Natural killer cell treated with Interleukin-12 subunit alpha and Interleukin-12 subunit beta and Interleukin-15 and Interleukin-18, amount 100 ng/mL, for 72 hours (primary cell): ENCODE data around the gene CYP1A1. TPM values are rescaled to one million over a fixed set of nuclear protein-coding genes. Genes with fewer than 3 reads are reported as not detected.

Source experiments
- ATAC-seq, 2 donors: fragments of 150-1000 bp; cut with Tn5 transposase in 1 of 2; sonication (Bioruptor Pico), chemical (Tn5 transposase) in 1 of 2; 2 replicates each; pipeline ENCODE4 v1.10.0; 2021
- DNase-seq: peaks from one replicate; pipeline ENCODE4 v3.0.0; 2022; ENCODE audit warnings: low spot score
- H3K27ac Mint-ChIP-seq, 2 donors: 1 replicate in 1 of 2; 2 replicates in 1 of 2; pipeline ENCODE4 v1.8.0; 2022; ENCODE audit warnings: mixed read lengths in 2 of 2, mild to moderate bottlenecking in 1 of 2, moderate library complexity in 1 of 2
- H3K27me3 Mint-ChIP-seq, 2 donors: 1 replicate in 1 of 2; 2 replicates in 1 of 2; pipeline ENCODE4 v1.8.0; 2022; ENCODE audit warnings: mixed read lengths in 2 of 2
- H3K36me3 Mint-ChIP-seq: one replicate; pipeline ENCODE4 v1.8.0; 2022; ENCODE audit warnings: mixed read lengths
- H3K4me1 Mint-ChIP-seq, 2 donors: 1 replicate in 1 of 2; 2 replicates in 1 of 2; pipeline ENCODE4 v1.8.0; 2022; ENCODE audit warnings: low read depth in 2 of 2, mixed read lengths in 2 of 2, mild to moderate bottlenecking in 1 of 2
- H3K4me3 Mint-ChIP-seq: one replicate; pipeline ENCODE4 v1.8.0; 2022; ENCODE audit warnings: mixed read lengths
- H3K9me3 Mint-ChIP-seq: 2 replicates; pipeline ENCODE4 v1.8.0; 2022; ENCODE audit warnings: mixed read lengths
- total RNA-seq, 2 donors: library from RNA; stranded (reverse); gene quantifications; one replicate each; pipeline ENCODE4 v1.2.3, GENCODE V29; 2022

Gene CYP1A1
- total RNA-seq, 2 donors from 2014 or later, result 3.2 to 4.6 TPM

- Mint-ChIP-seq H3K4me1 (peaks cover 18 to 27% of the 10 kb centered on the region in 2 donors), H3K27ac (no peak overlapping the region), H3K4me3 (peak overlapping the region; percentile 39), H3K36me3 (no peaks in the 10 kb centered on the region), H3K27me3 (peaks cover 3 to 6% of the 10 kb centered on the region in 2 donors), H3K9me3 (no peaks in the 10 kb centered on the region)
- no peak for ATAC-seq
- DNase-seq, result peak; percentile 8
These were observed 2.4 kb upstream of the CYP1A1 start for GRCh38 chr15:74727727-74728126.

- Mint-ChIP-seq H3K9me3 (no peaks in the 10 kb centered on the region), H3K4me3 (peak overlapping the region; percentile 67), H3K27me3 (peaks cover 3 to 6% of the 10 kb centered on the region in 2 donors), H3K4me1 (peaks cover 18 to 27% of the 10 kb centered on the region in 2 donors), H3K27ac (peak overlapping the region; percentile 72 to 83), H3K36me3 (no peaks in the 10 kb centered on the region)
- DNase-seq (no peak), ATAC-seq (no peak)
These were observed 1.4 kb upstream of the CYP1A1 start for GRCh38 chr15:74726774-74727164.

- Mint-ChIP-seq H3K36me3 (no peaks in the 10 kb centered on the region), H3K4me3 (peak overlapping the region; percentile 67), H3K27me3 (peaks cover 2 to 6% of the 10 kb centered on the region in 2 donors), H3K4me1 (peaks cover 18 to 25% of the 10 kb centered on the region in 2 donors), H3K9me3 (no peaks in the 10 kb centered on the region), H3K27ac (peak overlapping the region; percentile 72 to 83)
- ATAC-seq (peak; percentile 85 to 87), DNase-seq (peak; percentile 86)
These were observed 781 bp upstream of the CYP1A1 start for GRCh38 chr15:74725845-74726773.

- peak overlapping the region; percentile 59 to 75 for H3K27ac Mint-ChIP-seq
These were observed 631 bp downstream of the CYP1A1 start for GRCh38 chr15:74724570-74725224.

GRCh38 chr15:74723754-74724334, 1.5 kb downstream of the CYP1A1 start:
- ATAC-seq (no peak), DNase-seq (no peak)
- Mint-ChIP-seq H3K4me1 (peaks cover 18 to 23% of the 10 kb centered on the region in 2 donors), H3K36me3 (no peaks in the 10 kb centered on the region), H3K27me3 (peaks cover 0 to 6% of the 10 kb centered on the region in 2 donors), H3K27ac (peak overlapping the region; percentile 33 to 56), H3K4me3 (no peak overlapping the region), H3K9me3 (no peaks in the 10 kb centered on the region)

More at GRCh38 chr15:74724570-74725224, 631 bp downstream of the CYP1A1 start:
- Mint-ChIP-seq H3K36me3 (no peaks in the 10 kb centered on the region), H3K4me3 (peak overlapping the region; percentile 67), H3K4me1 (peaks cover 18 to 23% of the 10 kb centered on the region in 2 donors), H3K9me3 (no peaks in the 10 kb centered on the region), H3K27me3 (peaks cover 0 to 6% of the 10 kb centered on the region in 2 donors)
- no peak for ATAC-seq
- DNase-seq, result no peak

- ATAC-seq (no peak), DNase-seq (no peak)
- H3K36me3 Mint-ChIP-seq, result no peaks in the 10 kb centered on the region
- H3K4me3 Mint-ChIP-seq, result no peak overlapping the region
- H3K4me1 Mint-ChIP-seq, result peaks cover 18 to 23% of the 10 kb centered on the region in 2 donors
- no peaks in the 10 kb centered on the region for H3K9me3 Mint-ChIP-seq
- H3K27ac Mint-ChIP-seq, result no peak overlapping the region
- H3K27me3 Mint-ChIP-seq, result peaks cover 0 to 6% of the 10 kb centered on the region in 2 donors
These were observed 2.1 kb downstream of the CYP1A1 start for GRCh38 chr15:74723187-74723586.

GRCh38 chr15:74722591-74722990, 2.7 kb downstream of the CYP1A1 start:
- H3K4me1 Mint-ChIP-seq, result peaks cover 18 to 23% of the 10 kb centered on the region in 2 donors
- H3K4me3 Mint-ChIP-seq, result no peak overlapping the region
- ATAC-seq, result no peak
- no peak for DNase-seq
- no peaks in the 10 kb centered on the region for H3K36me3 Mint-ChIP-seq
- no peak overlapping the region for H3K27ac Mint-ChIP-seq
- no peaks in the 10 kb centered on the region for H3K9me3 Mint-ChIP-seq
- H3K27me3 Mint-ChIP-seq, result peaks cover 0 to 6% of the 10 kb centered on the region in 2 donors

GRCh38 chr15:74716651-74717050, 8.7 kb downstream of the CYP1A1 start:
- Mint-ChIP-seq H3K27ac (peak overlapping the region in 1 of 2 donors; percentile 14), H3K4me3 (no peak overlapping the region), H3K36me3 (no peaks in the 10 kb centered on the region), H3K9me3 (no peaks in the 10 kb centered on the region), H3K27me3 (no peaks in the 10 kb centered on the region), H3K4me1 (peaks cover 4 to 8% of the 10 kb centered on the region in 2 donors)
- ATAC-seq (no peak), DNase-seq (no peak)

- H3K27ac Mint-ChIP-seq, result peak overlapping the region in 1 of 2 donors; percentile 79
- H3K36me3 Mint-ChIP-seq, result peaks cover 6% of the 10 kb centered on the region
- H3K27me3 Mint-ChIP-seq, result no peaks in the 10 kb centered on the region
- ATAC-seq, result no peak
- H3K4me3 Mint-ChIP-seq, result no peak overlapping the region
- peaks cover 23 to 34% of the 10 kb centered on the region in 2 donors for H3K4me1 Mint-ChIP-seq
- no peaks in the 10 kb centered on the region for H3K9me3 Mint-ChIP-seq
- no peak for DNase-seq
These were observed 13.0 kb downstream of the CYP1A1 start for GRCh38 chr15:74712311-74712710.

GRCh38 chr15:74710319-74711094, 14.8 kb downstream of the CYP1A1 start:
- Mint-ChIP-seq H3K4me3 (peak overlapping the region; percentile 77), H3K27ac (peak overlapping the region; percentile 74 to 90)
- peak; percentile 73 to 88 for ATAC-seq

GRCh38 chr15:74709892-74710291, 15.4 kb downstream of the CYP1A1 start:
- no peaks in the 10 kb centered on the region for H3K9me3 Mint-ChIP-seq
- H3K27me3 Mint-ChIP-seq, result peaks cover 0 to 6% of the 10 kb centered on the region in 2 donors
- H3K4me1 Mint-ChIP-seq, result peaks cover 18 to 29% of the 10 kb centered on the region in 2 donors
- ATAC-seq (peak; percentile 54 to 55), DNase-seq (no peak)
- peaks cover 6% of the 10 kb centered on the region for H3K36me3 Mint-ChIP-seq
- peak overlapping the region; percentile 77 for H3K4me3 Mint-ChIP-seq
- H3K27ac Mint-ChIP-seq, result peak overlapping the region; percentile 74 to 90

More at GRCh38 chr15:74710319-74711094, 14.8 kb downstream of the CYP1A1 start:
- H3K36me3 Mint-ChIP-seq, result peaks cover 6% of the 10 kb centered on the region
- H3K4me1 Mint-ChIP-seq, result peaks cover 18 to 29% of the 10 kb centered on the region in 2 donors
- no peaks in the 10 kb centered on the region for H3K9me3 Mint-ChIP-seq
- DNase-seq, result no peak
- peaks cover 0 to 3% of the 10 kb centered on the region in 2 donors for H3K27me3 Mint-ChIP-seq

GRCh38 chr15:74709011-74709410, 16.3 kb downstream of the CYP1A1 start:
- no peak for DNase-seq
- H3K9me3 Mint-ChIP-seq, result no peaks in the 10 kb centered on the region
- peaks cover 18 to 29% of the 10 kb centered on the region in 2 donors for H3K4me1 Mint-ChIP-seq
- H3K27me3 Mint-ChIP-seq, result peaks cover 0 to 6% of the 10 kb centered on the region in 2 donors
- H3K27ac Mint-ChIP-seq, result peak overlapping the region; percentile 74 to 90
- ATAC-seq, result peak in 1 of 2 donors; percentile 52
- H3K4me3 Mint-ChIP-seq, result peak overlapping the region; percentile 49
- H3K36me3 Mint-ChIP-seq, result peaks cover 6% of the 10 kb centered on the region

GRCh38 chr15:74696808-74697207, 28.5 kb downstream of the CYP1A1 start:
- Mint-ChIP-seq H3K27me3 (peaks cover 6 to 7% of the 10 kb centered on the region in 2 donors), H3K36me3 (no peaks in the 10 kb centered on the region), H3K4me3 (peak overlapping the region; percentile 100), H3K27ac (peak overlapping the region; percentile 98 to 99), H3K9me3 (no peaks in the 10 kb centered on the region), H3K4me1 (peaks cover 22 to 32% of the 10 kb centered on the region in 2 donors)
- ATAC-seq (peak; percentile 45 to 70), DNase-seq (no peak)
